HCT116 (cell line): ENCODE data around the gene DCAF11. TPM values are rescaled to one million over a fixed set of nuclear protein-coding genes. Genes with fewer than 3 reads are reported as not detected.

Experiments
- ATAC-seq: fragments of 200-7000 bp; cut with Tn5 transposase; 2 replicates; pipeline ENCODE4 v1.9.1; 2020; ENCODE audit warnings: mild to moderate bottlenecking, moderate library complexity
- BruUV-seq: library from RNA; stranded (reverse); fragments of 400-500 nt; replicated peaks from 2 replicates; lab custom pipeline; 2021; lab: Mats Ljungman, UMichigan
- CTCF ChIA-PET: fragments of 300-600 bp; sonication (Branson Sonifier 250); formaldehyde crosslinking; loops from one replicate; lab custom pipeline; 2021; ENCODE audit warnings: antibody characterized with exemption; lab: Charles Lee
- POLR2A ChIA-PET: fragments of 300-600, 350-600 bp; sonication (Branson Sonifier 250); formaldehyde crosslinking; loops from one replicate; lab custom pipeline; 2021; ENCODE audit warnings: antibody characterized with exemption; lab: Charles Lee
- RAD21 ChIA-PET, 2 experiments: fragments of 300-600 bp; sonication (Branson Sonifier 250); formaldehyde crosslinking; loops; one replicate each; lab custom pipeline; 2023; ENCODE audit warnings: low total read pairs in 2 of 2; ENCODE audit not compliant: uncharacterized antibody in 2 of 2, unreplicated experiment in 2 of 2, low non-redundant PET in 1 of 2; lab: Charles Lee
- DNase-seq: peaks from one replicate; pipeline ENCODE4 v3.0.0-alpha.2; 2010; ENCODE audit warnings: low read depth, low spot score
- H2AFZ ChIP-seq: fragments of 200-600 bp; shearing (Covaris generic), sonication (generic); 2 replicates; pipeline ENCODE4 v1.6.1; 2017; ENCODE audit warnings: low read depth, mixed run types, mixed read lengths, antibody characterized with exemption, low read length; ENCODE audit not compliant: poor library complexity, severe bottlenecking
- H3K27ac ChIP-seq: 2 replicates; pipeline ENCODE4 v1.5.1; 2012; ENCODE audit warnings: low read depth, low read length
- H3K27me3 ChIP-seq: fragments of 200-600 bp; sonication (generic); 2 replicates; pipeline ENCODE4 v1.6.1; 2016; ENCODE audit warnings: mixed run types, low read length, mixed read lengths; ENCODE audit not compliant: insufficient read depth
- H3K36me3 ChIP-seq, 2 experiments: fragments of 200-500 bp in 1 of 2; fragments of 200-600 bp in 1 of 2; sonication (Bioruptor generic) in 1 of 2; sonication (generic) in 1 of 2; 2 replicates each; pipeline versions ENCODE4 v1.5.1 to v1.6.1; 2014 to 2016; ENCODE audit warnings: low read length in 2 of 2, inconsistent platforms in 1 of 2, mixed read lengths in 1 of 2, mixed run types in 1 of 2; ENCODE audit not compliant: insufficient read depth in 2 of 2, control insufficient read depth in 1 of 2
- H3K4me1 ChIP-seq, 2 experiments: fragments of 200-600 bp in 1 of 2; sonication (generic) in 1 of 2; 2 replicates each; pipeline versions ENCODE4 v1.5.1 to v1.6.1; 2012 to 2017; ENCODE audit warnings: low read length in 2 of 2, inconsistent platforms in 1 of 2, mild to moderate bottlenecking in 1 of 2, mixed read lengths in 1 of 2, mixed run types in 1 of 2, moderate library complexity in 1 of 2; ENCODE audit not compliant: insufficient read depth in 2 of 2, control insufficient read depth in 1 of 2
- H3K4me2 ChIP-seq: fragments of 200-600 bp; sonication (generic); 2 replicates; pipeline ENCODE4 v1.6.1; 2017; ENCODE audit warnings: mixed run types, low read length, mixed read lengths
- H3K4me3 ChIP-seq, 2 experiments: fragments of 200-600 bp in 1 of 2; sonication (generic) in 1 of 2; replicated peaks in 1 of 2; 2 replicates each; pipeline ENCODE4 v1.5.1; 2011 to 2016; ENCODE audit warnings: low read length in 2 of 2, control low read depth in 1 of 2, low read depth in 1 of 2, mild to moderate bottlenecking in 1 of 2, mixed read lengths in 1 of 2, mixed run types in 1 of 2
- H3K79me2 ChIP-seq: fragments of 200-600 bp; sonication (generic); 2 replicates; pipeline ENCODE4 v1.6.1; 2017; ENCODE audit warnings: mild to moderate bottlenecking, mixed run types, low read length, moderate library complexity, mixed read lengths; ENCODE audit not compliant: insufficient read depth
- H3K9ac ChIP-seq: fragments of 200-600 bp; sonication (generic); 2 replicates; pipeline ENCODE4 v1.6.1; 2016; ENCODE audit warnings: low read length, mixed read lengths
- H3K9me2 ChIP-seq: fragments of 200-600 bp; sonication (generic), shearing (Covaris generic); 2 replicates; pipeline ENCODE4 v1.6.1; 2017; ENCODE audit warnings: mixed run types, mild to moderate bottlenecking, moderate library complexity; ENCODE audit not compliant: insufficient read depth
- H3K9me3 ChIP-seq, 2 experiments: fragments of 200-500 bp in 1 of 2; fragments of 200-600 bp in 1 of 2; sonication (Bioruptor generic) in 1 of 2; sonication (generic) in 1 of 2; 2 replicates each; pipeline ENCODE4 v1.6.1; 2014 to 2017; ENCODE audit warnings: low read length in 2 of 2, mixed read lengths in 2 of 2, inconsistent platforms in 1 of 2, low read depth in 1 of 2, mild to moderate bottlenecking in 1 of 2, mixed run types in 1 of 2, moderate library complexity in 1 of 2; ENCODE audit not compliant: control insufficient read depth in 1 of 2, insufficient read depth in 1 of 2
- H4K20me1 ChIP-seq: fragments of 200-600 bp; sonication (generic), shearing (Covaris generic); 2 replicates; pipeline ENCODE4 v1.6.1; 2017; ENCODE audit warnings: mixed run types, mild to moderate bottlenecking, moderate library complexity; ENCODE audit not compliant: insufficient read depth
- CEBPB ChIP-seq: IDR thresholded peaks from 2 replicates; pipeline ENCODE4 v1.6.1; 2012; ENCODE audit warnings: low read depth
- EZH2 ChIP-seq: fragments of 200-600 bp; sonication (generic); IDR thresholded peaks from 2 replicates; pipeline ENCODE4 v1.6.1; 2017; ENCODE audit warnings: antibody characterized with exemption, mixed run types
- EZH2phosphoT487 ChIP-seq: fragments of 200-600 bp; IDR thresholded peaks from 2 replicates; pipeline ENCODE4 v1.6.1; 2018; ENCODE audit warnings: antibody characterized with exemption, borderline replicate concordance
- FOSL1 ChIP-seq: IDR thresholded peaks from 2 replicates; pipeline ENCODE4 v1.6.1; 2012; ENCODE audit warnings: low read depth
- JUND ChIP-seq: IDR thresholded peaks from 2 replicates; pipeline ENCODE4 v1.6.1; 2012
- POLR2A ChIP-seq: IDR thresholded peaks from 2 replicates; pipeline ENCODE4 v1.7.0; 2011; ENCODE audit warnings: borderline replicate concordance; ENCODE audit not compliant: insufficient read depth, insufficient read length; ENCODE audit errors: extremely low read depth
- POLR2AphosphoS5 ChIP-seq: IDR thresholded peaks from 2 replicates; pipeline ENCODE4 v1.6.1; 2011; ENCODE audit warnings: mild to moderate bottlenecking, low read depth, low read length, moderate library complexity
- ZFX ChIP-seq: fragments of 450-650 bp; IDR thresholded peaks from 2 replicates; pipeline ENCODE4 v1.6.1; 2017
- intact Hi-C: fragments of 100-400 bp; cut with micrococcal nuclease; formaldehyde crosslinking; loops from 2 replicates; pipeline ENCODE4 v1.10.0; 2022
- total RNA-seq: library from RNA; stranded (reverse); gene quantifications from one replicate; pipeline ENCODE4 v1.2.1, GENCODE V29; 2021; ENCODE audit not compliant: unreplicated experiment
- TF ChIP-seq, protein P1 (sequence below): IDR thresholded peaks from 2 replicates; pipeline ENCODE4 v1.6.1; 2012; ENCODE audit warnings: low read depth
- TF ChIP-seq, protein P2 (sequence below): IDR thresholded peaks from 2 replicates; pipeline ENCODE4 v1.6.1; 2012
- TF ChIP-seq, protein P3 (sequence below), 3 experiments: fragments of 200-600 bp in 1 of 3; sonication (generic) in 1 of 3; IDR thresholded peaks in 2 of 3; conservative IDR thresholded peaks in 1 of 3; 2 replicates each; pipeline ENCODE4 v1.5.1; 2012 to 2017; ENCODE audit warnings: low read depth in 2 of 3, low read length in 2 of 3, antibody characterized with exemption in 1 of 3, borderline replicate concordance in 1 of 3, control low read depth in 1 of 3, mild to moderate bottlenecking in 1 of 3, mixed read lengths in 1 of 3, mixed run types in 1 of 3, moderate library complexity in 1 of 3; ENCODE audit not compliant: insufficient read depth in 1 of 3

The DCAF11 gene
- total RNA-seq, 1 experiment from 2014 or later: 47.5 TPM

DNA sequence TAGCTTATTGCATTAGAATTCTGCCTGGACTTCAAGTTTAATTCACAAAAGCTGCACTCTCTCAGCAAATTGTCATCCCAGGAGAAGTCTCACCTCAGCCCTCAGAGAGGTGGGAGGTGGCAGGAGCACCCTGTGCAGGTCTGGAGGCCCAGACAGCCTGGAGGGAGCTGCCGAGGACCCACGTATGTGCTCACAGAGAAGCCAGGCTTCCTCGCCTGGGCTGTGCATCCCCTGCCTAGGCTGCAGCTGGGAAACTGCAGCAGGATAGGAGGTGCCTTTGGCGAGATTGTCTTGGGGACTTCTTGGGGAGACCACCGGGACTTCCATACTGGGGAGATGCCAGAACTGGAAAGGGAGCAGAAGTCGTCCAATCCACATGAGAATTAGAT lies 34.4 kb upstream of the DCAF11 start (continued):
- TF ChIP-seq POLR2AphosphoS5 (no peak), POLR2A (no peak), EZH2 (no peak), EZH2phosphoT487 (no peak)
- TF ChIP-seq, all 23 proteins: peak for 0

DNA sequence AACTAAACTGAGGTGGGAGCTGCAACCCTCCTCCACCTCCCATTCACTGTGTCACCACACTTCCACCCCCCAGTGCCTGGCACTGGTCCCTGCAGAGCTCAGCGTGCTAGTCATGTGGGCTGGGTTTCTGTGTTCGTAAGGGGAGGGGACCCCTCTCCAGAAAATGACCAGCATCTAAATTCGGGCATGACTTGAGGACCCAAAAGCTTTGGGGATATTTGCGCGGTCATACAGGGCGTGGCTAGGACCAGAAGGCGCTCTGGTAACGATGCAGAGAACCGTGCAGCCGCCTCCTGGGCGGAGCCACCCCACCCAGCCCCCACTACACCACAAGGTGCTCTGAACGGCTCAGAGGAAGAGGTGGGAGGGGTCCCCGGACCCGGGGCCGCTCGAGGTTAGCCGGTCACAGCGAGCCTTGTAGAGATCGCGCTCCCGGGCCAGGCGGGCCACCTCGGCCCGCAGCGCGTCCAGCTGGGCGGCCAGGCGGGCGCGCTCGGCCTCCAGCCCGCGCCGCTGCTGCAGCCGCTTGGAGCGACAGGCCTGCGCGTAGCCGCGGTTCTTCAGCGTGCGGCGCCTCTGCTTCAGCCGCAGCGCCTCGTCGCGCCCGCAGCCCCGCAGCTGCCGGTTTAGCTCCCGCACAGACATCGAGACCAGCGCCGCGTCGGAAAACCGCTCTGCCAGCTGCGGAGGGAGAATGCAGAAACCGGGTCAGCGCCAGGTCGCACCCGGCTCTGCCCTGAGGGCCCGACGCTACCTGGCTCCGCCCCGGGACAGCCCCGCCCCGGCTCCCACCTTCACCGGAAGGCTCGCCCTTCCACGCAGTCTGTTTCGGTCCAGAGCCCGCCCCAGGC lies 33.5 kb upstream of the DCAF11 start:
- POLR2A ChIA-PET: interaction anchor here (0.7 to 3.7 kb wide), 2 partner anchors 13 to 33 kb away, joined by 3 to 26 read pairs; partner anchors contain the start of gene PCK2
- Histone ChIP-seq H3K79me2 (no peaks in the 10 kb centered on the region), H3K9ac (peak overlapping the region; percentile 78), H4K20me1 (no peaks in the 10 kb centered on the region), H2AFZ (peak overlapping the region; percentile 61), H3K9me2 (no peaks in the 10 kb centered on the region), H3K36me3 (no peaks in the 10 kb centered on the region), H3K4me3 (peak overlapping the region; percentile 57 to 68)
- BruUV-seq: no TSS peak
- ATAC-seq: peak; percentile 93
- intact Hi-C loops: no loop called here
- RAD21 ChIA-PET: no interaction called here
- TF ChIP-seq CEBPB (no peak), JUND (no peak), EZH2phosphoT487 (no peak), POLR2AphosphoS5 (peak; percentile 82), FOSL1 (no peak), ZFX (peak; percentile 93; the same call in 1 of the 2 replicates), POLR2A (peak; percentile 79)
- TF ChIP-seq, protein P1, sequence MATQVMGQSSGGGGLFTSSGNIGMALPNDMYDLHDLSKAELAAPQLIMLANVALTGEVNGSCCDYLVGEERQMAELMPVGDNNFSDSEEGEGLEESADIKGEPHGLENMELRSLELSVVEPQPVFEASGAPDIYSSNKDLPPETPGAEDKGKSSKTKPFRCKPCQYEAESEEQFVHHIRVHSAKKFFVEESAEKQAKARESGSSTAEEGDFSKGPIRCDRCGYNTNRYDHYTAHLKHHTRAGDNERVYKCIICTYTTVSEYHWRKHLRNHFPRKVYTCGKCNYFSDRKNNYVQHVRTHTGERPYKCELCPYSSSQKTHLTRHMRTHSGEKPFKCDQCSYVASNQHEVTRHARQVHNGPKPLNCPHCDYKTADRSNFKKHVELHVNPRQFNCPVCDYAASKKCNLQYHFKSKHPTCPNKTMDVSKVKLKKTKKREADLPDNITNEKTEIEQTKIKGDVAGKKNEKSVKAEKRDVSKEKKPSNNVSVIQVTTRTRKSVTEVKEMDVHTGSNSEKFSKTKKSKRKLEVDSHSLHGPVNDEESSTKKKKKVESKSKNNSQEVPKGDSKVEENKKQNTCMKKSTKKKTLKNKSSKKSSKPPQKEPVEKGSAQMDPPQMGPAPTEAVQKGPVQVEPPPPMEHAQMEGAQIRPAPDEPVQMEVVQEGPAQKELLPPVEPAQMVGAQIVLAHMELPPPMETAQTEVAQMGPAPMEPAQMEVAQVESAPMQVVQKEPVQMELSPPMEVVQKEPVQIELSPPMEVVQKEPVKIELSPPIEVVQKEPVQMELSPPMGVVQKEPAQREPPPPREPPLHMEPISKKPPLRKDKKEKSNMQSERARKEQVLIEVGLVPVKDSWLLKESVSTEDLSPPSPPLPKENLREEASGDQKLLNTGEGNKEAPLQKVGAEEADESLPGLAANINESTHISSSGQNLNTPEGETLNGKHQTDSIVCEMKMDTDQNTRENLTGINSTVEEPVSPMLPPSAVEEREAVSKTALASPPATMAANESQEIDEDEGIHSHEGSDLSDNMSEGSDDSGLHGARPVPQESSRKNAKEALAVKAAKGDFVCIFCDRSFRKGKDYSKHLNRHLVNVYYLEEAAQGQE: no peak
- TF ChIP-seq, protein P2, sequence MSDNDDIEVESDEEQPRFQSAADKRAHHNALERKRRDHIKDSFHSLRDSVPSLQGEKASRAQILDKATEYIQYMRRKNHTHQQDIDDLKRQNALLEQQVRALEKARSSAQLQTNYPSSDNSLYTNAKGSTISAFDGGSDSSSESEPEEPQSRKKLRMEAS: 0 out of 2 replicates have a peak, but pooled peaks have one; percentile 39
- TF ChIP-seq, protein P3, sequence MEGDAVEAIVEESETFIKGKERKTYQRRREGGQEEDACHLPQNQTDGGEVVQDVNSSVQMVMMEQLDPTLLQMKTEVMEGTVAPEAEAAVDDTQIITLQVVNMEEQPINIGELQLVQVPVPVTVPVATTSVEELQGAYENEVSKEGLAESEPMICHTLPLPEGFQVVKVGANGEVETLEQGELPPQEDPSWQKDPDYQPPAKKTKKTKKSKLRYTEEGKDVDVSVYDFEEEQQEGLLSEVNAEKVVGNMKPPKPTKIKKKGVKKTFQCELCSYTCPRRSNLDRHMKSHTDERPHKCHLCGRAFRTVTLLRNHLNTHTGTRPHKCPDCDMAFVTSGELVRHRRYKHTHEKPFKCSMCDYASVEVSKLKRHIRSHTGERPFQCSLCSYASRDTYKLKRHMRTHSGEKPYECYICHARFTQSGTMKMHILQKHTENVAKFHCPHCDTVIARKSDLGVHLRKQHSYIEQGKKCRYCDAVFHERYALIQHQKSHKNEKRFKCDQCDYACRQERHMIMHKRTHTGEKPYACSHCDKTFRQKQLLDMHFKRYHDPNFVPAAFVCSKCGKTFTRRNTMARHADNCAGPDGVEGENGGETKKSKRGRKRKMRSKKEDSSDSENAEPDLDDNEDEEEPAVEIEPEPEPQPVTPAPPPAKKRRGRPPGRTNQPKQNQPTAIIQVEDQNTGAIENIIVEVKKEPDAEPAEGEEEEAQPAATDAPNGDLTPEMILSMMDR (IDR thresholded peaks at IDR 0.05 in 2 of 3, conservative IDR thresholded peaks at IDR 0.05 in 1 of 3; ENCODE audit: borderline replicate concordance in 1 of 3, insufficient read depth in 1 of 3, low read depth in 2 of 3, low read length in 2 of 3): no peak
- TF ChIP-seq, all 23 proteins: peak for 4
- H3K27me3 ChIP-seq: no peaks in the 10 kb centered on the region
- H3K4me1 ChIP-seq: peaks cover 18 to 27% of the 10 kb centered on the region in 2 experiments
- no peaks in the 10 kb centered on the region for H3K9me3 ChIP-seq
- CTCF ChIA-PET: interaction anchor here (1.3 to 3.4 kb wide), 4 partner anchors 10 to 28 kb away, joined by 4 to 42 read pairs (median 16); partner anchors contain the start of gene PCK2
- DNase-seq: no peak
- H3K4me2 ChIP-seq: peak overlapping the region; percentile 86
- peak overlapping the region; percentile 97 for H3K27ac ChIP-seq
